GM12891 (cell line): ENCODE data around the gene SLC22A1.

ENCODE experiments used
- POLR2A ChIP-seq: IDR thresholded peaks from 2 replicates; pipeline ENCODE4 v1.6.1; 2011; ENCODE audit warnings: low read depth, low read length, control low read depth
- TAF1 ChIP-seq: IDR thresholded peaks from 2 replicates; pipeline ENCODE4 v1.6.1; 2011; ENCODE audit warnings: low read depth, low read length, control low read depth

DNA sequence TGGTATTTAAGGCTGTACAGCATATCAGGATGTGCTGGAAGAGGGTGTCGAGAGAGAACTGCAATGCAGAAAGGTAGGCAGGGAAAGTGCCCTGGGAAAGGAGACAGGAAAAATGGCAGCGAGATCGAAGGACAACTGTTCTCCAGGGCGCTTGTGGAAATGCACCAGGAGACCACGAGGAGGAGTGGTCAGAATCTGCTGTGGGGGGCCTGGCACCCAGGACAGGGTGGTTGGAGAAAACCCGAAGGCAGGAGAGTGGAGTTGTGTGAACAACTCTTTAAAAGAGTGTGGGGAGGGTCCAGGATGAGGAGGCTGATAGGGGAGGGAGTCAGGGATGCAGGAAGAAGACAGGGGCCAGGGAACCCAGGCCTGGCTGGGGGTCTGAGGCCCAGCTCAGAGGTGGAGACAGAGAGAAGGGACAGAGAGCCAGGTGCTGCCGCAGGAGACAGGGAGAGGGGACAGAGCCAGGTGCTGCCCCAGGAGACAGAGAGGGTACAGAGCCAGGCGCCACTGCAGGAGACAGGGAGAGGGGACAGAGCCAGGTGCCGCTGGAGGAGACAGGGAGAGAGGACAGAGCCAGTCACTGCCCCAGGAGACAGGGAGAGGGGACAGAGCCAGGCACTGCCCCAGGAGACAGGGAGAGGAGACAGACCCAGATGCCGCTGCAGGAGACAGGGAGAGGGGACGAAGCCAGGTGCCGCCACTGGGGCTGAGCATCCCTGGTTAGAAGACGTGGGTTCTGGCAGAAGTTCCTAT lies 9.3 kb downstream of the SLC22A1 start:
- TF ChIP-seq POLR2A (no peak), TAF1 (no peak)
